Loucy (cell line): ENCODE results near the gene CYP8B1.

Experiments
- H2AFZ ChIP-seq: fragments of 200-600 bp; sonication (generic); 2 replicates; pipeline ENCODE4 v1.6.0; 2016; ENCODE audit warnings: antibody characterized with exemption, mild to moderate bottlenecking, low read length, moderate library complexity
- H3F3A ChIP-seq: fragments of 200-600 bp; 2 replicates; pipeline ENCODE4 v1.6.0; 2016; ENCODE audit warnings: antibody characterized with exemption, low read depth, mild to moderate bottlenecking
- H3K27me3 ChIP-seq: fragments of 200-600 bp; sonication (generic); 2 replicates; pipeline ENCODE4 v1.6.1; 2014; ENCODE audit warnings: low read length, mild to moderate bottlenecking; ENCODE audit not compliant: insufficient read depth, poor library complexity, severe bottlenecking
- H3K36me3 ChIP-seq: fragments of 200-600 bp; sonication (generic); 2 replicates; pipeline ENCODE4 v1.6.1; 2016; ENCODE audit warnings: low read length; ENCODE audit not compliant: insufficient read depth
- H3K4me1 ChIP-seq: fragments of 200-600 bp; sonication (generic); 2 replicates; pipeline ENCODE4 v1.5.1; 2014; ENCODE audit warnings: low read length, mild to moderate bottlenecking; ENCODE audit not compliant: insufficient read depth, poor library complexity, severe bottlenecking
- H3K4me2 ChIP-seq: fragments of 200-600 bp; sonication (generic); 2 replicates; pipeline ENCODE4 v1.6.0; 2014; ENCODE audit warnings: antibody characterized with exemption, low read length, low read depth, mild to moderate bottlenecking; ENCODE audit not compliant: poor library complexity, severe bottlenecking
- H3K4me3 ChIP-seq: fragments of 200-600 bp; sonication (generic); 2 replicates; pipeline ENCODE4 v1.5.1; 2014; ENCODE audit warnings: low read length, mild to moderate bottlenecking, mixed read lengths; ENCODE audit not compliant: poor library complexity, severe bottlenecking
- H3K79me2 ChIP-seq: fragments of 200-600 bp; sonication (generic); 2 replicates; pipeline ENCODE4 v1.6.1; 2014; ENCODE audit warnings: low read length; ENCODE audit not compliant: insufficient read depth
- H3K9ac ChIP-seq: fragments of 200-600 bp; sonication (generic); 2 replicates; pipeline ENCODE4 v1.6.0; 2014; ENCODE audit warnings: mild to moderate bottlenecking, low read depth, low read length, moderate library complexity; ENCODE audit not compliant: poor library complexity, severe bottlenecking
- H3K9me2 ChIP-seq: fragments of 200-600 bp; sonication (generic); replicated peaks from 2 replicates; pipeline ENCODE4 v1.6.1; 2016; ENCODE audit warnings: low read depth, low read length, mixed read lengths
- H3K9me3 ChIP-seq: fragments of 200-600 bp; sonication (generic); 2 replicates; pipeline ENCODE4 v1.6.1; 2014; ENCODE audit warnings: mild to moderate bottlenecking, antibody characterized with exemption, low read length, low read depth; ENCODE audit not compliant: insufficient read depth
- H4K20me1 ChIP-seq: fragments of 200-600 bp; sonication (generic); 2 replicates; pipeline ENCODE4 v1.6.0; 2014; ENCODE audit warnings: antibody characterized with exemption, low read length, mild to moderate bottlenecking; ENCODE audit not compliant: insufficient read depth, poor library complexity, severe bottlenecking
- EZH2phosphoT487 ChIP-seq: fragments of 200-600 bp; IDR thresholded peaks from 2 replicates; pipeline ENCODE4 v1.6.1; 2018; ENCODE audit warnings: antibody characterized with exemption, mild to moderate bottlenecking, moderate library complexity, borderline replicate concordance
- TF ChIP-seq, protein P1 (sequence below): fragments of 200-600 bp; sonication (generic); conservative IDR thresholded peaks from 2 replicates; pipeline ENCODE4 v1.5.1; 2014; ENCODE audit warnings: mild to moderate bottlenecking, antibody characterized with exemption, low read length

CYP8B1 gene, protein sequence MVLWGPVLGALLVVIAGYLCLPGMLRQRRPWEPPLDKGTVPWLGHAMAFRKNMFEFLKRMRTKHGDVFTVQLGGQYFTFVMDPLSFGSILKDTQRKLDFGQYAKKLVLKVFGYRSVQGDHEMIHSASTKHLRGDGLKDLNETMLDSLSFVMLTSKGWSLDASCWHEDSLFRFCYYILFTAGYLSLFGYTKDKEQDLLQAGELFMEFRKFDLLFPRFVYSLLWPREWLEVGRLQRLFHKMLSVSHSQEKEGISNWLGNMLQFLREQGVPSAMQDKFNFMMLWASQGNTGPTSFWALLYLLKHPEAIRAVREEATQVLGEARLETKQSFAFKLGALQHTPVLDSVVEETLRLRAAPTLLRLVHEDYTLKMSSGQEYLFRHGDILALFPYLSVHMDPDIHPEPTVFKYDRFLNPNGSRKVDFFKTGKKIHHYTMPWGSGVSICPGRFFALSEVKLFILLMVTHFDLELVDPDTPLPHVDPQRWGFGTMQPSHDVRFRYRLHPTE

DNA sequence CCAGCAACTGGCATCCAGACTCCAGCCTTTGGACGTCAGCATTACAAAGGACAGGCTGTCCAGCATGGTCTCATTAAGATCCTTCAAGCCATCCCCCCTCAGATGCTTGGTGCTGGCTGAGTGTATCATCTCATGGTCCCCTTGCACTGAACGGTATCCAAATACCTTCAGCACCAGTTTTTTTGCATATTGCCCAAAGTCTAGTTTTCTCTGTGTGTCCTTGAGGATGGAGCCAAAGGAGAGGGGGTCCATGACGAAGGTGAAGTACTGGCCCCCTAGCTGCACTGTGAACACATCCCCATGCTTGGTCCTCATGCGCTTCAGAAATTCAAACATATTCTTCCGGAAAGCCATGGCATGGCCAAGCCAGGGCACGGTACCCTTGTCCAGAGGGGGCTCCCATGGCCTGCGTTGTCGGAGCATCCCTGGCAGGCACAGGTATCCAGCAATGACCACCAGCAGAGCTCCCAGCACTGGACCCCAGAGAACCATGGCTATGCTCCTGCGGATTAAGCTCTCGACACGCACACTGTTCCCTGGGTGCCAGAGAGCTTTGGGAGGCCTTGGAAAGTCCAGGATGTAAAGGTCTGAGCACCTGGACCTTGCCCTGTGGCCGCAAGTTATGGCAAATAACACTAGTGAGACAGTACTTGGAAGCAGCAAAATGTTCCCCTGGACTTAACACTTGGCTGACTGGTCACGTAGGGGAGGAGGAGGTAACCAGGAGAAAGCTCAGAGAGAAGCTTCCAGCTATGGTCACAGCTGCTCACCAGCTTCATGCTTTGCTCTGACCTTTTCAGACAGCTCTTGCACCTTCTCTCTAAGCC, at the start of gene CYP8B1:
CYP8B1 (minus strand) TSS at position 555 of the 827 bp plus-strand sequence; CDS start at position 492, 63 bp downstream.
- H3K4me2 ChIP-seq: no peak within 1 kb of the TSS
- H4K20me1 ChIP-seq: no peaks in the 10 kb centered on the region
- H3K27me3 ChIP-seq: no peaks in the 10 kb centered on the region
- H3K9me3 ChIP-seq: no peaks in the 10 kb centered on the region
- no peak within 1 kb of the TSS for H3K4me3 ChIP-seq
- H3K36me3 ChIP-seq: no peaks in the 10 kb centered on the region
- no peak within 1 kb of the TSS for H2AFZ ChIP-seq
- no peaks in the 10 kb centered on the region for H3K9me2 ChIP-seq
- H3K79me2 ChIP-seq: no peaks in the 10 kb centered on the region
- H3F3A ChIP-seq: no peaks in the 10 kb centered on the region
- no peak within 1 kb of the TSS for H3K9ac ChIP-seq
- TF ChIP-seq, protein P1, sequence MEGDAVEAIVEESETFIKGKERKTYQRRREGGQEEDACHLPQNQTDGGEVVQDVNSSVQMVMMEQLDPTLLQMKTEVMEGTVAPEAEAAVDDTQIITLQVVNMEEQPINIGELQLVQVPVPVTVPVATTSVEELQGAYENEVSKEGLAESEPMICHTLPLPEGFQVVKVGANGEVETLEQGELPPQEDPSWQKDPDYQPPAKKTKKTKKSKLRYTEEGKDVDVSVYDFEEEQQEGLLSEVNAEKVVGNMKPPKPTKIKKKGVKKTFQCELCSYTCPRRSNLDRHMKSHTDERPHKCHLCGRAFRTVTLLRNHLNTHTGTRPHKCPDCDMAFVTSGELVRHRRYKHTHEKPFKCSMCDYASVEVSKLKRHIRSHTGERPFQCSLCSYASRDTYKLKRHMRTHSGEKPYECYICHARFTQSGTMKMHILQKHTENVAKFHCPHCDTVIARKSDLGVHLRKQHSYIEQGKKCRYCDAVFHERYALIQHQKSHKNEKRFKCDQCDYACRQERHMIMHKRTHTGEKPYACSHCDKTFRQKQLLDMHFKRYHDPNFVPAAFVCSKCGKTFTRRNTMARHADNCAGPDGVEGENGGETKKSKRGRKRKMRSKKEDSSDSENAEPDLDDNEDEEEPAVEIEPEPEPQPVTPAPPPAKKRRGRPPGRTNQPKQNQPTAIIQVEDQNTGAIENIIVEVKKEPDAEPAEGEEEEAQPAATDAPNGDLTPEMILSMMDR: no peak
- no peak for TF ChIP-seq EZH2phosphoT487
- H3K4me1 ChIP-seq: peaks cover 5% of the 10 kb centered on the region

DNA sequence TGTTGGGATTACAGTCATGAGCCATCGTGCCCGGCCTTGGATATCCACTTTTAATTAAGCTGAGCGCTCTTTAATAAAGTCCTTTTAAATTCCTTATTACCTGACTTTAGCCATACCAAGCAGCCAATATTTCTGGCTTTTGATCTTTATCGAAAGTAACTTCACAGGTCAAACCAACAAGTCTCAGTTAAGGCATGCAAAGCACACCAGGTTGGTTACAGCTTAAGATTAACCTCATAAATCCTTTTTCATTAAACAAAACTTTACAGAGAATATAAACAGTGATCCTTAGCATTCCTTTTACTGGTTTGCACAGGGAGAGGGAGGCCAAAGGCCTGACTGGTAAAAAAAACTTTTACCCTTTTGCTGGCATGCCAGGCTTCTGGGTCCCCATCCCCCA, 47.9 kb upstream of the CYP8B1 start:
- H4K20me1 ChIP-seq: no peaks in the 10 kb centered on the region
- no peak overlapping the region for H3K9ac ChIP-seq
- H3K4me2 ChIP-seq: no peak overlapping the region
- H3K79me2 ChIP-seq: no peaks in the 10 kb centered on the region
- H3K4me1 ChIP-seq: no peaks in the 10 kb centered on the region
- H3K27me3 ChIP-seq: no peaks in the 10 kb centered on the region
- TF ChIP-seq, protein P1: no peak
- TF ChIP-seq EZH2phosphoT487: no peak
- no peak overlapping the region for H3K4me3 ChIP-seq
- H3K36me3 ChIP-seq: no peaks in the 10 kb centered on the region
- peaks cover 2% of the 10 kb centered on the region for H3K9me3 ChIP-seq
- H2AFZ ChIP-seq: no peak overlapping the region
- no peaks in the 10 kb centered on the region for H3K9me2 ChIP-seq
- no peaks in the 10 kb centered on the region for H3F3A ChIP-seq

DNA sequence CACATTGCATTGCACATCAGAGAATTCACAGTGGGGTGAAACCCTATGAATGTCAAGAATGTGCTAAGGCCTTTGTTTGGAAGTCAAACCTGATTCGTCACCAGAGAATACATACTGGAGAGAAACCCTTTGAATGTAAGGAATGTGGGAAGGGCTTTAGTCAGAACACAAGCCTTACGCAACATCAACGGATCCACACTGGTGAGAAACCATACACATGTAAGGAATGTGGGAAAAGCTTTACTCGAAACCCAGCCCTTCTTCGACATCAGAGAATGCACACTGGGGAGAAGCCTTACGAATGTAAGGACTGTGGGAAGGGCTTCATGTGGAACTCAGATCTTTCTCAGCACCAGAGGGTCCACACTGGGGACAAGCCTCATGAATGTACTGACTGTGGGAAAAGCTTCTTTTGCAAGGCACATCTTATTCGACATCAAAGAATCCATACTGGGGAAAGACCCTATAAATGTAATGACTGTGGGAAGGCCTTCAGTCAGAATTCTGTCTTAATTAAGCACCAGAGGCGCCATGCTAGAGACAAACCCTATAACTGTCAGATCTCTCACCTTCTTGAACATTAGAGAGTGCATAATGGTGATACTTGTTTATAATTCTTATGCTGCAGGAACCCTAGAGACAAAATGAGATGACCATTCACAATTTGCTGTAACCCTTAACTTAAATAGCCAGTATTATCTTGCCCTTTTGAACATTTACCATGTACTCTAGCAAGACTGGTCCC, 39.3 kb upstream of the CYP8B1 start:
- H4K20me1 ChIP-seq: no peaks in the 10 kb centered on the region
- no peaks in the 10 kb centered on the region for H3K79me2 ChIP-seq
- no peak overlapping the region for H3K4me3 ChIP-seq
- H3K9ac ChIP-seq: no peak overlapping the region
- no peak overlapping the region for H2AFZ ChIP-seq
- H3K9me3 ChIP-seq: peaks cover 31% of the 10 kb centered on the region
- no peaks in the 10 kb centered on the region for H3K27me3 ChIP-seq
- no peaks in the 10 kb centered on the region for H3K4me1 ChIP-seq
- no peak overlapping the region for H3K4me2 ChIP-seq
- H3F3A ChIP-seq: no peaks in the 10 kb centered on the region
- H3K9me2 ChIP-seq: no peaks in the 10 kb centered on the region
- TF ChIP-seq, protein P1: no peak
- no peak for TF ChIP-seq EZH2phosphoT487
- no peaks in the 10 kb centered on the region for H3K36me3 ChIP-seq
